GM03348 (cell line): Measurements from ENCODE around the gene MEI4.
"Not testable (repeated sequence)": the region's sequence is repeated elsewhere in the genome, so short reads cannot be mapped to it uniquely, and the experiment has no call there.

Experiments used
- DNase-seq: peaks from one replicate; pipeline ENCODE4 v3.0.0; 2012; ENCODE audit warnings: low spot score

The MEI4 gene, protein sequence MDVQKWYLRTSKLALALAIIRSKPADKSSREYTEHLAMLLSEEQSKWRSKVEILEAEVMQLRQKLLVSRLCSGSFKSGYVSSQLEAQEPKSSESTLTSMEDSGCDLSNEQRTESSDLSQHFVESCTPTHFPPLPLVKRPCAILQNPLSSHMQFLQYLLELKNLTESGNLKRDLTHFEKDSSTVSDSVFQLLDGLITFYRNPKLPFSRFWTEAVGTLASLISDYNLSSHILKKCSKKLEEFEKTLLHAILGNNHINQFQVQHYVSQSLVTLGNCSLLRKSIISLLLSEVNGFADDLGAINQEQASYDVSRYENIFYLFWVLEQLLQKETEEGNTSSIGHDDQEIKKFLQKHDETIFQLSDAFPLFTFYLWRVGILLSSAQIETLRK

DNA sequence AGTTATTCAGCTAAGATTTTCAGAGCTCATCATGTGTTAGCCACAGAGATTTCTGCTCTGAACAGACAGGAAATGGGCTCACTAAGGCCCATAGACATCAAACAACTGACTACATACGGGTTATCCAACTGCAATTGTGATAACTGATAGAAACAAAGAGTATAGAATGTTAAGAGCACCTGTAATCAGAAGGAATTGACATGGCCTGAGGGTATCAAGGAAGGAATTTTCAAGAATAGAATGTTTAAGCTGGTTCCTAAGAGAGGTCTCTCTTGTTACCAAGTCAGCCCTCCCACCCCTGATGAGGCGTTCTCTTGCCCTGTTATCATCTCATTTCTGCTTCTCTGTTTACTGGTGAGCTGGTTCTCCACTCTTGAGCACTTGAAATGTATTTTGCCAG lies at the start of gene MEI4:
TSS of gene MEI4 (plus strand) at position 301 of the 400 bp plus-strand sequence. CDS start 37,633 bp downstream, outside the sequence.
- no peak for DNase-seq

DNA sequence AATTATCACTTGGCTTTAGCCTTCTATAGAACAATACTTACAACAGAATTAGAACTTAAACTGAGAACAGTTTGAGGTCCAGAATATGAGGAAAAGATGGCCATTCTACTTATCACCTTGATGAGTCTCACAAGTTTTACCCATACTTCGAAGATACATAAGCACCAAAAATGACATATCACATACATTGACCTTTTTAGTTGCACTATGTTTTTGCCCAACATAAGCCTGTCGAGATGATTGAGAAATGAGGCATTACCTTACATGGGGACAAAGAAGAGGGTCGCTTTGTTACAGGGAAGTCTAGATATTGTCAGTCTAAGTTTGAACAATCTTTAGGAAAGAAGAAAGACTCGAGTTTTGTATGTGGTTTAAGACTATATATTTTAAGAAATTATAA lies 48.4 kb upstream of the MEI4 start:
- no peak for DNase-seq

DNA sequence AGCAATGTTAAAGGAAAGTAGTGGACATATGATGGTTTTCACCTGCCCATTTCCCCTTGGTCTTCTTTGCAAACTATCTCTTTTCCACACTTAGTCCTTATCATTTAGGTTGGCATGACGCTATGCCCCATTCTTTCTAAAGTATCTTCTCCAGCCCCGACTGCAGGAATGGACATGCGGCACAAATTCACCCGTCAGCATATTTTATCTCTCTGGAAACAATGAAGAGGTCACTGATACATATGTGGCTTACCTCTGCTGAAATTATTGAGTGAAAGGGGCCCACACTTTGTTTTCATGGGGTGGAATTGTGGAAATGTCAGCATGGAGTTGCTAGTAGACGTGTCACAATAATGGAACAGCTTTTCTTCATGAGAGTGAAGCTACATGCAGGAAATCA lies 45.8 kb upstream of the MEI4 start:
- DNase-seq: no peak

DNA sequence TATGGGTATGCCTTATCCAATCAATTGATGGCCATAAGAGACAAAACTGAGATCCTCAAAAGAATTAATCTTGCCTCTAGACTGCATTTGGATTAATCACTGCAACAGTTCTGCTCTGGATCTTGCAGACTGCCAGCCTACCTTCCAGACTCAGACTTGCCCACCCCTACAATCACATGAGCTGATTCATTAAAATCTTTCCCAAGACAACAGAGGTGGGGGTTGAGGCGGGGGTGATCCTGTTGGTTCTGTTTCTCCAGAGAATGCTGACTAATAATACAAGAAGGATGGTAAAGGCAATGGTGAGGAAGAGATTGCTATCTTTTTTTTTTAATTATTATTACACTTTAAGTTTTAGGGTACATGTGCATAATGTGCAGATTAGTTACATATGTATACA lies 43.7 kb upstream of the MEI4 start:
- no peak for DNase-seq

DNA sequence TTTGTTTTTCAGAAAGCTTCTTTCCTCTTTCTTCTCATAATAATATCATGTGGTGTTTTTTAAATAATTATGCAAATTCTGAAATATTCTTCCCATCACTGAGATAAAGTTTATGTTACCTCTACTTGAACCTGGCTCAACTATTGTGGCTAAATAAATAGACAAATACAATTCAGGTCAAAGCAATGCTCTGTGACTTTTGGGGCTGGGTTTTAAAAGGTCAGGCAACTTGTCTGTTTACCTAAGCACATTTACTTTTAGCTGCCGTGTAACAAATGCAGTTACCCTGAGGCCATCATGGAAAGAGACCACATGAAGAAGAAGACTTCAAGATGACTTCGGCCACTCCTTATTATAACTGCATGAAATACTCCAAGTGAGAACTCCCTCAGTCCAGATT lies 33.7 kb upstream of the MEI4 start:
- DNase-seq: no peak

DNA sequence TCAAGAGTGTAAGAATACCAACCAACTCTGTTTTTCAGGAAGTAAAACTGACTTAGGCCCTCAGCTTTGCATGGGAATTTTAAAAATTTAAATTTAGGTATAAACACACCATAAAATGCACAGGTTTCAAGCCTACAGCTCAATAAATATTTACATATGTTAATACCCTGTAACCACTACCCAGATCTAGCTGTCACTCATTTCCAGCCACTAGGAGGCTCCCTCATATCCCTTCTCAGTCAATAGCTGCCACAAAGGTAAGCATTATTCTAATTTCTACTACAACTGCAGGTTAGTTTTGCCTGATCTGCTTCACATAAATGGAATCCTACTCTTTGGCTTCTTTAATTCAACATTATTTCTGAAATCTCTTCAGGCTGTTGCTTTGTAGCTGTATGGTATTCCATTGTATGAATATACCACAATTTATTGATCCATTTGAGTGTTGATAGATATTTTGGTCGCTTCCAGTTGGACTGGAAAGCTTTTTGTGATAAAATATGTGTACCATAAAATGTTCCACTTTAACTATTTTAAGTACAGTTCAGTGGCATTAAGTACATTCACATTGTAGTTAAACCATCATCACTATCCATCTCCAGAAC lies 32.5 kb upstream of the MEI4 start:
- no peak for DNase-seq

DNA sequence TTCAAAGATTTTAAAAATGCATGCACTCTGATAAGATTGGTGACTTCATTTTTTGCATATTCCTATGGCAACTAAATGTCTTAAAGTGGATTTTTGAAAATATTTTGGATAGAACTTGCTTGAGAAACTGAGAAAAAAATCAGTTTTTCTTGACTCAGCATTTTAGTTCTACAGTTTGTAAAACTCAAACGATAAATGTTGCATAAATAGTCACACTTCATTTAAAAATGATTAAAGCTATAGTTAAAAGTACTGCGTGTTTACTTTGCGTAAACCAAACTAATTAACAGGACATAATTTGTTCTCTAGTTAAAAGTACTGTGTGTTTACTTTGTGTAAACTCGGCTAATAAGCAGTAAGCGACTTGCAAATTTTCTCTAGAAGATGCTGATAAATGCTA lies 28.3 kb upstream of the MEI4 start:
- DNase-seq: no peak

DNA sequence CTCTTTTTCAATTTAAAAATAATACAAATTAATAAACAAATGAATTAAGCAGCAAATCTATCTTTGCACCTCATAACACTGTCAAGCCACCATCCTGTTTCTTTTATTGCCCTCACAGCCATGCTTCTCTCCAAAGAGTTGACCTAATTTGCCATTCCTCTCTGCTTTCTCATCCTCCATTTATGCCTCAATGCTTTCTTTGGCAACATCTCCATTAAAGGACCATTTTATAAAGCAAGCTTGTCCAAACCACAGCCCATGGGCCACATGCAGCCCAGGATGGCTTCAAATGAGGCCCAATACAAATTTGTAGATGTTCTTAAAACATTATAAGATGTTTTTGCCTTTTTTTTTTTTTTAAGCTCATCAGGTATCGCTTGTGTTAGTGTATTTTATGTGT lies 26.4 kb upstream of the MEI4 start:
- no peak for DNase-seq

DNA sequence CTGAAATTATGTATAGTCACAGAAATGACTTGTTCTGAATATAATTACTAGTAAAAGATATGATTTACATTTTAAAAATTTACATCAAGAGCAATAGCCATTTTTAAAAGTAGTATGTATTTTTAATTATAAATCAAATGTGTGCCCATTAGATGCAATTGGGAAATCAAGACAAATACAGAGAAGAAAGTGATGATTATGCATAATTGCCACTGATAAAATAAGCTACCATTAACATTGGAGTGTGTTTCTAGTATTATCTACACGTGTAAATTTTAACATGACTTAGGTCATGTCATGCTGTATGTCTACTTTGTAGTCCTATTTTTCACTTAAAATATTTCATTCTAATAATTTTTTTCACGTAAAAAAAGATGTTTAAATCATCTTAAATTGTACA lies 22.8 kb upstream of the MEI4 start:
- no peak for DNase-seq

DNA sequence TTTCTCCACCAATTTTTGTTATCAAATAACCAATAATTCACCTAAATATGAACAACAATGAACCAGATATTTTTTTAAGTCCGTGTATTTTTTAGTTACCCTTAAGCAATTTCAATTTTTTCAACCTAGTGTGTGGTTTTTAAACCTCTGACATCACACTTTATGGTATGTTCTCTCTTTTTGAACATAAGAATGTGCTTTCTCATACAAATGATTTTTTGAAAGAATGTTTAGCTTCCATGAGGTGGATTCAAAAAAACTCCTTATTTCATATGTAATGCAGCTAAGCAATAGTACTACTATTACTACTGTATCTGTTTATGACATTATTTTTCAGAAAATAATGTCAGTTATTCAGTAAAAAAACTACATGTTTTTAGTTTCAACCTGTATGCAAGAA lies 19.4 kb upstream of the MEI4 start:
- no peak for DNase-seq

DNA sequence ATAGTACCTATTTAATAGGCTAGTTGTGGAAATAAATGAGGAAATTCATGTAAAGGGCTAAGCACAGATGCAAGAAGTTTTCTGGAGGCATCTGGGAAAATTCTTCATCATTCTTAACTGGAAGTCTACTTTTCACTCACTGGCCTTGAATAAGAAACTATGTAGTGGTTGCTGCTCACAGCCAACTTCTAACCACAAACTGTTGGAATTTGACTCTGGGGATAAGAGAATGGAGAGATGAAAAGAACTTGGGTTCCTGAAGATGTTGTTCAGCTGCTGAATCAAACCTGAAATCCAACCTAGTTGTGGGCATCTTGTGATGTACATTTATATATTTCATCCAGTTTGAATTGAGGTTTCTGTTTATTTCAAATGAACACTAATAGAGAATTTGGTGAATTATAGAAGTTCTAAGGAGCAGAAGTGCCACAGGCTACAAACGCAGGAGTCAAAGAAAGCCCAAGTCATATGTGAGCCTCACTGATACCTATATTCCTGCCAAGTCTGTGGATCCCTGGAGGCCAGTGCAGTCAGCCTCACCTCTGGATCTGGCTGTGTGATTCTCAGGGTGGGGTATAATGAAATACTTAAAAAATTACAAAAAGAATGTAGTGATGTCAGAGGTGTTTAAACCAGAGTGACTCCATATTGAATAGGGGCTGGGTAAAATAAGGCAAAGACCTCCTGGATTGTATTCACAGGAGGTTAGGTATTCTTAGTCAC lies 18.7 kb upstream of the MEI4 start:
- no peak for DNase-seq

DNA sequence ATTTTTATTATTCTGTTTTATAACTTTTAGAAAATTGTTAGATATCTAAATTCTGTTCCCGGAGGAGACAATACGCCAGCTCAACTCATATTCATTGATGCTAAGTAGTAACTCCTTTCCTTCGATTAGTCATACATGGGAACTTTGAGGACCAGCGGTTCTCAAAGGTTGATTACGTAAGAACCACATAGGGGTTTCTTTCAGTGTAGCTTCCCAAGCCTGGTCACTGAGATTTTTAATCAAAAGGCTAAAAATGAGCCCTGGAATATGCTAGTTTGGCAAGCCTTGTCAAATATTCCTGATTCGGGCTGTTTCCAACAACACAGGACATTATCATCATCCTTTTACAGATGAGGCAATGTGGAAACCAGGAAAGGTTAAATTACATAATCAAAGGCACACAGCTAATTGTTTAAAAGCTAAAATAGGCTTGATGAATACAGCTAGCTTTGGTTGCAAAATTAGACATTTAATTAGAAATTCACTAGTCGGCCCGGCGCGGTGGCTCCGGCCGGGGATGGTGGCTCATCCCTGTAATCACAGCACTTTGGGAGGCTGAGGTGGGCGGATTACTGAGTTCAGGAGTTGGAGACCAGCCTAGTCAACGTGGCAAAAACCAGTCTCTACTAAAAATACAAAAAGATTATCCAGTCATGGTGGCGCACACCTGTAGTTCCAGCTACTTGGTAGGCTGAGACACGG lies 14.6 kb upstream of the MEI4 start:
- no peak for DNase-seq

DNA sequence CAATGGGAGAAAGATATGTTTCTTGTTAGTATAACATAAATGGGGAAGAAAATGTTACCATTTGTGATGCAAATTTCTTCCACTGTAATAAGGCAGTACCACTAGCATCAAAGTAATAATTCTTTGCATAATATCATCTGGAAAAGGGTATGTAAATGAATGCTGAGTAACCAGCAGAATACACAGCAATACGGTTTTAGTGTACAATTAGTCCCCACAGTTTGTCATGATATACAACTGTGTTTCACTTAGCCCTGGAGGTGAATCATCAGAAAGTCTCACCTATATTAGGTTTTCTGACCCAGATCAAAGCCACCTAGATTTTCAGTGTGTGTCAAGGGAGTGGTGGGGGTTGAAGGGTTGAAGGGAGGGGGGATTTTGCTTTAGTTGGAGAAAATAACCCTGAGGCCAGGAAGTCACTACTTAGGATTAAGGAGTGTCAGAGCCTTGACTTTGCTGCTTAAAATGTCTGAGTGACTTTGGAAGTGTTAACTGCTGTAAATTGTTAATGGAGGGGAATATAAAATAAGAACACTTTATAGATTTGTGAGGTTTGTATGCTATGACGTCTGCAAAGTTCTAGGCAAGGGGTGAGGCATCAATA lies 8.6 kb upstream of the MEI4 start:
- no peak for DNase-seq

DNA sequence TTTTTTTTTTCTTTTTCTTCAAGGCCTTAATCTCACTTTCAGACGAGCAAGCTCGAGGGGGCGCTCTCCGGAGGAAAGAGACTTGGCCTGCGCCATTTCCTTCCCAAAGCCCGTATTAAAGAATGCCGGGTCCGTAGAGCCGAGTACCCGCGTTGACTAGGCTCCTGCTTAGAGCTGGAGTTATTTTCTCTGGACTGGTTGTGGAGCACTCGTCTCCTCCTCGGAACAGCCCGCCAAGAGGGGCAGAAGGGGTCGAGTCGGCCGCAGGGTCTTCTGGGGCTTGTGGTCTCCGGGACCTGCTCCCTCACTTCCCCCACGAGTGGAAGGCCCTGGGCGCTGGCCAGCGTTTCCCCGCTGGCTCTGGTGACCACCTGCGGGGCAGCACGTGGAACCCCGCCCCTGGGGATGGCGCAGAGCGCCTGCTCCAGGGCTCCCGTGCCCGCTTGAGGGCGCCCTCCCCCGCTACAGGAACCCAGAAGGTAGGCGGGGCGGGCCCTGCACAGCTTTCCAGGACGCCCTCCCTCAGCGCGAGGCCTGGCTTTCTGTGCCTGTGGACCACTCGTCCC lies 2.7 kb upstream of the MEI4 start:
- peak; percentile 3 for DNase-seq

DNA sequence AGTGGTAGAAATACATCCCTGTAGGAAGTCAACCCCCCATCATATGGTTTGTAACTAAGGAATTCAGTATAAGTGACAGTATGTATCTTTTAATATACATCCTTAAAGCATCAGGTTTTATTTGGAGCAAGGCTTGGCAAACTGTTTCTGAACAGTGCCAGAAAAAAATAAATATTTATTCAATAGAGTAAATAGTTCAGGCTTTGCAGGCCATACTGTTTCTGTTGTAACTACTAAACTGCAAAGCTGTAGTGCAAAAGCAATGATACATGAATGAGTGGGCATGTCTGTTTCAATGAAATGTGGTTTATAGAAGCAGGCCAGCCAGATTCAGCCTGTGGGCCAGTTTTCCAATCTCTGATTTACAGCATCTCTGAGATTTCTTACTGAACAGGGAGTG lies 977 bp downstream of the MEI4 start:
- DNase-seq: no peak

DNA sequence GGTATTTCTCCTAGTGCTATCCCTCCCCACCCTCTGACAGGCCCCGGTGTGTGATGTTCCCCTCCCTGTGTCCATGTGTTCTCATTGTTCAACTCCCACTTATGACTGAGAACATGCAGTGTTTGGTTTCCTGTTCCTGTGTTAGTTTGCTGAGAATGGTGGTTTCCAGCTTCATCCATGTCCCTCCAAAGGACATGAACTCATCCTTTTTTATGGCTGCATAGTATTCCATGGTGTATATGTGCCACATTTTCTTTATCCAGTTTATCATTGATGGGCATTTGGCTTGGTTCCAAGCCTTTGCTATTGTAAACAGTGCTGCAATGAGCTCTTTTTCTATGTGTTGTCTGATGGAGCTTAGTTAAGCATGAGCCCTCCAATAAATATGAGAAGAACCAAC lies 2.2 kb downstream of the MEI4 start:
- DNase-seq: not testable (repeated sequence)

DNA sequence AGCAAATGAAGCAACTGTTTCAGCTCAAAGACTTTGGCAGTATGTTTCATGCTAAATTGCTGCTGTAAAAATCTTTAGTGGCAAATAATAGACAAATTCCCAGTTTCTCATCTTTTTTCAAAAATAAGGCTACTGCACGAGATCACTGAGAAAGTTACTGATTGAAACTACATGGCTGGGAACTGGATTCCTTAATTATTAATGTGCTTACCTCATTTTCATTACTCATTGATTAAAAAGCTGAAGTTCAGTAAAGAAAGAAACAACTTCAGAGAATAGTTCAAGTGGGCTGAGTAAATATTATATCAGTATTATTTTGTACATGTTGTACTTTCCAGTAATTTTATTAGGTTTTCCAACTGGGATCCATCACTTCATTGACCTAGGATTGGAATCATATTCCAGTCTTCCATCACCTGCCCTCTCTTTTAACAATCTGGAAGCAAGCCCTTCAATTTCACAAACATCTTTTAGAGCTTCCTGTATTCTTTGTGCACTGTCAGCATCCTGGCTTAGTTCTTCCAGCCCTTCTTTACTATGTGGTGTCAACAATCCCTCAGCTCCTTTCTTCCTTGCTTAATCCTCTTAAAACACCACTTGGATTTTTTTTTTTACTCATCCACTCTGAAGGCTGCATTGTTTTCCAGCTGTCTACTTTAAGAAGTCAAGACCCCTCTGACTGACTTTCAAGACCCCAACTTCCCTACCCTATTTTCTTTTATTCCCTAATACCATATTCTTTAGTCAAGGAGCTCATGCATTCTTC lies 4.3 kb downstream of the MEI4 start:
- no peak for DNase-seq

DNA sequence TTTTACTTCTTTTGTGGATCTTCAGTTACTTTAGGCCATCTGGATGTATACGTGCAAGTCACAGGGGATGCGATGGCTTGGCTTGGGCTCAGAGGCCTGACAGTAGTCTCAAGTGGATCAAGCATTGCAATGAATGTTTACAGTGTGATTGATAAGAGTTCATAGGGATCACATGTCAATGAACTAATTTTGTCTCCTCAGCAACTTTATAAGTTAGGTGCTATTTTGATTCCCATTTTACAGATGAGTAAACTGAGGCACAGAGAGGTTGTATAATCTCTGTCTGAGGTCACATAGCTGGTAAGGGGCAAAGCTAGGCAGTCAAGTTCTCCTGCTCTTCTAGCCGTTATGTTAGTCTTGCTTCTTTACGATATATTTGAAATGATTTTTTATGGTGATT lies 13.5 kb downstream of the MEI4 start:
- DNase-seq: no peak

DNA sequence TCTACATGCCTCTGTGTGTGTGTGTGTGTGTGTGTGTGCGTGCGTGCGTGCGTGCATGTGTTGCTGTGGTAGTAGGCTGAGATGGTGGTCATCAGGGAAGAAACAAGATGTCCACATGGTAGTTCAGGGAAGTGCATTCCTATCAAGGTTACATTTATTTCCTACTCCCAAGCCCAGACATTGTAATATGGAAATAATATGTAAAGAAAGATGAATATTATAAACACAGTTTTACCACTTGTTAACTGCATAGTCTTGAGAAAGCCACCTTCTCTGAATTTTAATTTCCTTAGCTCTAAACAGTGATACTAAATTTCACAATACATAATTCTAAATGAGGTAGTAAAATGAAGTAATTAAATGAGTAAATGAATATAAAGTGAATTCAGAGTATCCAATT lies 14.0 kb downstream of the MEI4 start:
- DNase-seq: no peak

DNA sequence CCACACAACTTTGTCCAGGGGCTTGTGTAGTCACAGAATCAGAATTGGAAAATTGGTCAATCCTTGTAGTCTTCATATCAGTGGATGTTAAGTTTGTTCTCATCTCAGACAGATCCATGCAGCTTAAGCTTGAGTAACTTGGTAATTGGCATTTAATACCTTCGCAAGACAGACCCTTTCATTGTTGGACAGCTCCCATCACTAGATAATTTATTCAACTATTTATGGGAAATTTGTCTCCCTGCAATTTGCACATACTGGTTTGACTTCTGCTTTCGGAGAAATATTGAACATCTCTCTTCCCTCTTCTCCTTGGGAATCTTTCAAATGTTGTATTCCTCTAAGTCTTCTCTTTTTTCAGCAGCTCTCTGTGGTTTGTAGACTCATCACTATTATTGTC lies 17.1 kb downstream of the MEI4 start:
- no peak for DNase-seq

DNA sequence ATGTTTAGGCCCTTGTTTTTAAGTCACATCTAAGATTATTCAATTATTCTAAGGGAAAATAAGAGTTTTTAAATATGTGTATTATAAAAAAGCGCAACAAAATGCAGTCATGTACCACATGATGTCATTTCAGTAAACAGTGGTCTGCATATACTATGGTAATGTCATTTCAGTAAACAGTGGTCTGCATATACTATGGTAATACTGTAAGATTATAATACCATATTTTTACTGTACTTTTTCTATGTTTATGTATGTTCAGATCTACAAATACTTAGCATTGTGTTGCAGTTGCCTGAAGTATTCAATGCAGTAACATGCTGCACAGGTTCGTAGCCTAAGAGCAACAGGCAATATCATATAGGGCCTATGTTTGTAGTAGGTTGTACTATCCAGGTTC lies 21.4 kb downstream of the MEI4 start:
- no peak for DNase-seq
